ENCODE measurements around the gene RAVER2.

DNA sequence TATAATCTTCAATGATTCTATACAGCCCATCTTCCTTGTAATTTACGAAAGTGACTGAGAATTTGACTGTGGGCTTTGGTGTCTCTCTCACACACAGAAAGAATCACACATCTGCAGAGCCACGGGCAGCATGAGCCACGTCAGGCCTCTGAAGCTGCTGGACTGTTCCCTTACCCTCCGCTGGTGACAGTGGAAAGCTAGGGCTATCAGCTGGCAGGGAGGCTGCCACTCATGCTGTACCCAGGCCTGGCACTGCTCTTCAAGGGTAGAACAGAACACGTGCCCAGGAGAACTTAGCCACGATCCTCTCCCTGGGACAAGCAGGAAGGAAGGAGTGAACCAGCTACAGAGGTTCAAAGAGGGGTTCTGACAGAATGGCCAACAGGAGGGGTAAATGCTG lies 130.7 kb downstream of the RAVER2 start:
- TF ChIP-seq, protein P1, sequence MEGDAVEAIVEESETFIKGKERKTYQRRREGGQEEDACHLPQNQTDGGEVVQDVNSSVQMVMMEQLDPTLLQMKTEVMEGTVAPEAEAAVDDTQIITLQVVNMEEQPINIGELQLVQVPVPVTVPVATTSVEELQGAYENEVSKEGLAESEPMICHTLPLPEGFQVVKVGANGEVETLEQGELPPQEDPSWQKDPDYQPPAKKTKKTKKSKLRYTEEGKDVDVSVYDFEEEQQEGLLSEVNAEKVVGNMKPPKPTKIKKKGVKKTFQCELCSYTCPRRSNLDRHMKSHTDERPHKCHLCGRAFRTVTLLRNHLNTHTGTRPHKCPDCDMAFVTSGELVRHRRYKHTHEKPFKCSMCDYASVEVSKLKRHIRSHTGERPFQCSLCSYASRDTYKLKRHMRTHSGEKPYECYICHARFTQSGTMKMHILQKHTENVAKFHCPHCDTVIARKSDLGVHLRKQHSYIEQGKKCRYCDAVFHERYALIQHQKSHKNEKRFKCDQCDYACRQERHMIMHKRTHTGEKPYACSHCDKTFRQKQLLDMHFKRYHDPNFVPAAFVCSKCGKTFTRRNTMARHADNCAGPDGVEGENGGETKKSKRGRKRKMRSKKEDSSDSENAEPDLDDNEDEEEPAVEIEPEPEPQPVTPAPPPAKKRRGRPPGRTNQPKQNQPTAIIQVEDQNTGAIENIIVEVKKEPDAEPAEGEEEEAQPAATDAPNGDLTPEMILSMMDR (IDR thresholded peaks at IDR 0.05; ENCODE audit: low read length): no peak
- no peak for TF ChIP-seq EZH2 (IDR thresholded peaks at IDR 0.05; ENCODE audit: borderline replicate concordance, low read length)

Measured in OCI-LY1 (cell line).